NCI-H128 (cell line): ENCODE results near the gene ZNF839.
"Not testable (repeated sequence)": the region's sequence is repeated elsewhere in the genome, so short reads cannot be mapped to it uniquely, and the experiment has no call there.

Experiments used
- DNase-seq: peaks from one replicate; lab custom pipeline; 2025; ENCODE audit not compliant: unreplicated experiment; lab: John Stamatoyannopoulos, UW

The ZNF839 gene

GRCh38 chr14:102314242-102315011 lies 5.1 kb upstream of the ZNF839 start:
- peak; percentile 67 for DNase-seq

DNA sequence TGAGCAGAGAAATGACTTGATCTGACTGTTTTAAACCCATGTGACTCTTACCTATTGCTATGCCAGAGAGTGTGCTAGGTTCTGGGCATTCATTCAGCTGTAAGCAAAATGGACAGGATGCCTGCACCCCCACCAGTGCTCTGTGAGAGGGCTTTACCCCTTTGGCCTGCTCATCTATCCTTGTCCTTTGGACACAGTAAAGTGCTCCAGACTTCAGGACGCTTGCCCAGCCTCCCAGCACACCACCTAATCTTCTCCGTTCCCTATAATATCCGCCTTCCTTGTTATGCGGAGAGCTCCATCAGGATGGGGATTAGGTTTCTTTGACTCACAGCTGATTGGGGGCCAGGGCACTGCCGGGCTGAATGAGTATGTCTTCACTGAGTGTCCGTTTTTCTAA lies 4.4 kb upstream of the ZNF839 start:
- no peak for DNase-seq

DNA sequence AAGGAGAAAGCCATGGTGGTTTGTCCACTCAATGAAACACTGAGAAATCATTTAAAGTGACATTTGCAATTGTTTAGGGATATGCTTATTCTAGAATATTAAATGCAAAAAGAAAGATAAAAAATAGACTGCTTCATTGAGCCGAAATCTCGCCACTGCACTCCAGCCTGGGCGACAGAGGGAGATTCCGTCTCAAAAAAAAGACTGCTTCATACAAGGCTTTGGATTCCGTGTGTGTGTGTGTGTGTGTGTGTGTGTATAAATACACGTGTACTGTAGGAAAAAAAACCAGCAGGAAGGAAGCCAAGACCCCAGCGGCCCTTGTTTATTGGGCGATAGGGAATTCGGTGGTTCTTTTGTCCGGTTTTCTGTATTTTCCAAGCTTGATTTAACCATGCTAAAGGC lies 3.2 kb upstream of the ZNF839 start:
- DNase-seq: no peak

GRCh38 chr14:102316743-102317563 lies 2.6 kb upstream of the ZNF839 start:
- peak; percentile 79 for DNase-seq

- peak; percentile 49 for DNase-seq
Observed at GRCh38 chr14:102317564-102318248, 1.8 kb upstream of the ZNF839 start.

GRCh38 chr14:102318781-102319276 lies 717 bp upstream of the ZNF839 start:
- no peak for DNase-seq

DNA sequence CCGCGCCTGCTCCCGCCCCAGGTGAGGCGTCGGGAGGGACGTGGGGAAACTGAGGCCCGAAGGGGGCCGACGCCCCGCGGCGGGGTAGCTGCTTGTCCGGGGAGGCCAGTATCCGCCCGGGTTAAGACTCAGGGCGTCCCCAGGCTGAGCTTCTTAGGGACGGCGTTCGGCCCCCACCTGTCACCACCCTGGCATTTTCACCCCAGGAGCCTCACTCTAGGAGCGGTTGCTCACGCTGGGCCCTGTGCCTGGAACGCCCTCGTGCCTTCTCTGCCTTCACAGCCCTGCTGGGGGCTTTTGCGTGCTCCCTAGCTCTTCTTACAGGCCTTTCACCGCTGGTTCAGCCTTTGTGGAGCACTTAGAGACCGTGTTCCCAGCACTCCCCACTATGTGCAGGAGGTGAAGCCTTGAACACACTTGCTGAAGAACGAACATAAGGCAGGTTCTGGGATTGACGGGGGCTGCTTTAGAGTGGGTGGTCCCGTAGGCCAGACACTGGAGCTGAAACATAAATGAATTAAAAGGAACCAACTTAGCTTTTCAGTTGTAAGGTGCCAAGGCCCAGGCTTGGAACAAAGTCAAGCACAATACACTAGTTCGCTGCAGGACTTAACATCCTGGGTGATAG lies 601 bp downstream of the ZNF839 start:
- no peak for DNase-seq

DNA sequence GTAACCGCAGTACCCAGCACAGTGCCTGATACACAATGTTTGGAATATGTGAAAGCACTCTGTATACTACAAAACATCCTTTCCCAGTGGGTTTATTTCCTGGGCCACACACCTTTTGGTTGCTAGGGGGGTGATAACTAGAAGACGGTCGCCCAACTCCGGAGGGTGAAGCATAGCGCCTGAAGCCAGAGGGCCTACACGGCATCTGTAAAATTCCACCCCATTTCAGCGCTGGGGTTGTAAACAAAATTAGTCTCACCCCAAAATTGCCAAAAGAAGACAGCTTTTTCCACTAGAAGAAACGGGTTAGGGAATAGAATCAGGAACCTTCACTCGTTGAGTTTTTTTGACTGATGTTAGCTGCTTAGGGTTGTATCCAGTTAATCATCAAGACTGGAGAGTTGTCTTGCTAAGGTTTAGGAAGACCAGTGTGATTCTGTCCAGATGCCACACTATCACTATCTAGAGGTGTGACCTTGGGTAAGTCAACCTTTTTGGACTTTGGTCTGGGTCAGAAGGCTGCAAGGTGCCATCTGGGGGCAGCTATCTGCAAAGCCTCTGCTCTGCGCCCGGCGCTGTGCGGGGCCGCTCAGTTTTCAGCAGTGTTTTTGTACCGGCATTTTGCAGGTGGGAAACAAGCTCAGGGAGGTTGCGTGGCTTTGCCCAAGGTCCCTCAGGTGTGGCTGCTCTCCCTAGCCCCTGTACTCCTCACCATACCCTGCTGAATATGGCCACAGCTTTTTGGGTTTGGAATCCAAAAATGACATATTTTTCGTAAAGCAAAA lies 1.3 kb downstream of the ZNF839 start:
- no peak for DNase-seq

- no peak for DNase-seq
Observed at GRCh38 chr14:102321456-102322422, 2.2 kb downstream of the ZNF839 start.

- DNase-seq: peak; percentile 7
Observed at GRCh38 chr14:102323102-102323501, 3.6 kb downstream of the ZNF839 start.

DNA sequence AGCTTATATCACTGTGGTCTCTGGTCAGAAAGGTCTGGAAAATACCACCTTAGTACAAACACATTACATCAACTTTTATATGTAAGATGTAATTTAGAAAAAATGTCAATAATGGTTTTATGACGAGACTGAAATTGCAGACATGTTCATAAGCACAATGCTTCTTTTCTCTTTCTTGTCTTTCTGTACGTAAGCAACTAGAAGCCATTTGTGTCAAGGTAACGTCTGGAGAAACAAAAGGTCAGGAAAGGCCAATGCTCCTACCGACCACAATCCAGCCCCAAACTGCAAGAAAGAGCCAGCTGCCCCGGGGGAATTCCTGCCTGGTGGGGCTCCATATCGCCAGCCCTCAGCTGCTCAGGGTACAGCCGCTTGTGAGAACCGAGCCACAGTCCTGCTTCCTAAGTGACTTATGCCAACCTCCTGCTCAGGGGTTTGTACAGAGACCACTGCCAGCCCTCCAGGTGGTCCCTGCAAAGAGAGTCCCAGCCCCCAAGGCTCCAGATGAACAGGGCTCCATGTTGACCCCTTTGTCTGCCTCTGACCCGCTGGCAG lies 6.3 kb downstream of the ZNF839 start:
- DNase-seq: no peak

- DNase-seq: no peak
Observed at GRCh38 chr14:102326583-102326982, 7.0 kb downstream of the ZNF839 start.

DNA sequence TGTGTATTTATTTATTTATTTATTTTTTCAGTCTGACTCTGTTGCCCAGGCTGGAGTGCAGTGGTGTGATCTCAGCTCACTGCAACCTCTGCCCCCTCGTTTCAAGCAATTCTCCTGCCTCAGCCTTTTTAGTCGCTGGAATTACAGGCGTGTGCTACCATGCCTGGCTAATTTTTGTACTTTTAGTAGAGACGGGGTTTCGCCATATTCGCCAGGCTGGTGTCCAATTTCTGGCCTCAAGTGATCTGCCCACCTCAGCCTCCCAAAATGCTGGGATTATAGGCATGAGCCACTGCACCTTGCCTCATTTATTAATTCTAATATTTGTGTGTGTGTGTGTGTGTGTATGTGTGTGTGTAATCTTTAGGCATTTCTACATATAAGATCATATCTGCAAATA lies 9.8 kb downstream of the ZNF839 start:
- DNase-seq: not testable (repeated sequence)

- DNase-seq: no peak
Observed at GRCh38 chr14:102330806-102331205, 11.3 kb downstream of the ZNF839 start.

GRCh38 chr14:102333390-102333789 lies 13.8 kb downstream of the ZNF839 start:
- DNase-seq: no peak

GRCh38 chr14:102333795-102334705 lies 14.5 kb downstream of the ZNF839 start:
- DNase-seq: no peak

- no peak for DNase-seq
Observed at GRCh38 chr14:102335163-102335562, 15.6 kb downstream of the ZNF839 start.

- no peak for DNase-seq
Observed at GRCh38 chr14:102338724-102339123, 19.2 kb downstream of the ZNF839 start.
